Measurements from ENCODE around the gene CACNB2. TPM values are rescaled to one million over a fixed set of nuclear protein-coding genes. Genes with fewer than 3 reads are reported as not detected.
"Not testable (repeated sequence)": the region's sequence is repeated elsewhere in the genome, so short reads cannot be mapped to it uniquely, and the experiment has no call there.

CACNB2 gene
- total RNA-seq, 1 donor from 2014 or later = 0.43 TPM

GRCh38 chr10:18144396-18144795 is 4.2 kb downstream of the CACNB2 start:
- no peak for DNase-seq (ENCODE audit: extremely low spot score, unreplicated experiment)
- H3K27ac Mint-ChIP-seq (ENCODE audit: unreplicated experiment) = no peak overlapping the region
- peaks cover 60% of the 10 kb centered on the region for H3K27me3 Mint-ChIP-seq (ENCODE audit: unreplicated experiment)
- TF ChIP-seq, protein P1, sequence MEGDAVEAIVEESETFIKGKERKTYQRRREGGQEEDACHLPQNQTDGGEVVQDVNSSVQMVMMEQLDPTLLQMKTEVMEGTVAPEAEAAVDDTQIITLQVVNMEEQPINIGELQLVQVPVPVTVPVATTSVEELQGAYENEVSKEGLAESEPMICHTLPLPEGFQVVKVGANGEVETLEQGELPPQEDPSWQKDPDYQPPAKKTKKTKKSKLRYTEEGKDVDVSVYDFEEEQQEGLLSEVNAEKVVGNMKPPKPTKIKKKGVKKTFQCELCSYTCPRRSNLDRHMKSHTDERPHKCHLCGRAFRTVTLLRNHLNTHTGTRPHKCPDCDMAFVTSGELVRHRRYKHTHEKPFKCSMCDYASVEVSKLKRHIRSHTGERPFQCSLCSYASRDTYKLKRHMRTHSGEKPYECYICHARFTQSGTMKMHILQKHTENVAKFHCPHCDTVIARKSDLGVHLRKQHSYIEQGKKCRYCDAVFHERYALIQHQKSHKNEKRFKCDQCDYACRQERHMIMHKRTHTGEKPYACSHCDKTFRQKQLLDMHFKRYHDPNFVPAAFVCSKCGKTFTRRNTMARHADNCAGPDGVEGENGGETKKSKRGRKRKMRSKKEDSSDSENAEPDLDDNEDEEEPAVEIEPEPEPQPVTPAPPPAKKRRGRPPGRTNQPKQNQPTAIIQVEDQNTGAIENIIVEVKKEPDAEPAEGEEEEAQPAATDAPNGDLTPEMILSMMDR (IDR thresholded peaks at IDR 0.05) = no peak
- no peak overlapping the region for H3K4me3 Mint-ChIP-seq (ENCODE audit: unreplicated experiment)
- H3K36me3 Mint-ChIP-seq (ENCODE audit: unreplicated experiment) = no peaks in the 10 kb centered on the region
- peaks cover 12% of the 10 kb centered on the region for H3K4me1 Mint-ChIP-seq (ENCODE audit: unreplicated experiment)
- no peaks in the 10 kb centered on the region for H3K9me3 Mint-ChIP-seq (ENCODE audit: unreplicated experiment)

GRCh38 chr10:18144928-18145327 is 4.7 kb downstream of the CACNB2 start:
- peaks cover 9% of the 10 kb centered on the region for H3K4me1 Mint-ChIP-seq (ENCODE audit: unreplicated experiment)
- H3K4me3 Mint-ChIP-seq (ENCODE audit: unreplicated experiment) = no peak overlapping the region
- DNase-seq (ENCODE audit: extremely low spot score, unreplicated experiment) = no peak
- H3K27me3 Mint-ChIP-seq (ENCODE audit: unreplicated experiment) = peaks cover 60% of the 10 kb centered on the region
- no peaks in the 10 kb centered on the region for H3K36me3 Mint-ChIP-seq (ENCODE audit: unreplicated experiment)
- no peak overlapping the region for H3K27ac Mint-ChIP-seq (ENCODE audit: unreplicated experiment)
- TF ChIP-seq, protein P1 (IDR thresholded peaks at IDR 0.05) = no peak
- no peaks in the 10 kb centered on the region for H3K9me3 Mint-ChIP-seq (ENCODE audit: unreplicated experiment)

- peaks cover 7% of the 10 kb centered on the region for H3K4me1 Mint-ChIP-seq (ENCODE audit: unreplicated experiment)
- H3K27me3 Mint-ChIP-seq (ENCODE audit: unreplicated experiment) = peaks cover 58% of the 10 kb centered on the region
- DNase-seq (ENCODE audit: extremely low spot score, unreplicated experiment) = no peak
- TF ChIP-seq, protein P1 (IDR thresholded peaks at IDR 0.05) = no peak
- no peak overlapping the region for H3K4me3 Mint-ChIP-seq (ENCODE audit: unreplicated experiment)
- no peaks in the 10 kb centered on the region for H3K9me3 Mint-ChIP-seq (ENCODE audit: unreplicated experiment)
- no peak overlapping the region for H3K27ac Mint-ChIP-seq (ENCODE audit: unreplicated experiment)
- H3K36me3 Mint-ChIP-seq (ENCODE audit: unreplicated experiment) = no peaks in the 10 kb centered on the region
These were observed 5.4 kb downstream of the CACNB2 start for GRCh38 chr10:18145652-18146051.

DNA sequence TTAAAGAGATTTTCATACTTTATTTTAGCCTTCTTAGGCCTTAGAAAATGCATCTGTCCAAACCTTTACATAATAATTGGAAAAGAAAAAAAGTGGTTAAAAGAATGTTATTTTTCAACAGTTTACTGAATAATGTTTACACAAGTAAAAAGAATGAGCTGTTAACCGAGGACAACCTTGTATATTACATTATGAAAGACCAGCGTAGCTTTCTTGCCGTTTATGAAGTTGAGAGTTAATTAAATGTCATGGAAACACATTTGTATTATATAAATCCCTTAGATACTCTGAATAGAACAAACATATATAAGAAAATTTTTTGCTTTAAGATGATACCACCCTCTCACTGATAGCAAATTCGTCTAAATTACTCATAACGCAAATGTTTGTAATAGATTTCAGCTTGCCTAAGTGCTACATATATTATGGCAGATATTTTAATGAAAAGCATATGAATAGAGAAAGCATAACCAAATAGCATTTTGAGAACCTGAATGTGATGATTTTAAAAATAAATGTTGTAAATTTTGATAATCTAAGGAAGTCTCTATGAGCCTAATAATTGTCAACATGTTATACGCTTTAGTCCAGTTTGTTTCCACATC is 9.1 kb downstream of the CACNB2 start:
- TF ChIP-seq, protein P1 (IDR thresholded peaks at IDR 0.05) = no peak
- Mint-ChIP-seq H3K4me3 (ENCODE audit: unreplicated experiment) (no peak overlapping the region), H3K9me3 (ENCODE audit: unreplicated experiment) (no peaks in the 10 kb centered on the region), H3K27me3 (ENCODE audit: unreplicated experiment) (peaks cover 36% of the 10 kb centered on the region), H3K27ac (ENCODE audit: unreplicated experiment) (no peak overlapping the region), H3K4me1 (ENCODE audit: unreplicated experiment) (no peaks in the 10 kb centered on the region), H3K36me3 (ENCODE audit: unreplicated experiment) (no peaks in the 10 kb centered on the region)
- DNase-seq (ENCODE audit: extremely low spot score, unreplicated experiment) = no peak

DNA sequence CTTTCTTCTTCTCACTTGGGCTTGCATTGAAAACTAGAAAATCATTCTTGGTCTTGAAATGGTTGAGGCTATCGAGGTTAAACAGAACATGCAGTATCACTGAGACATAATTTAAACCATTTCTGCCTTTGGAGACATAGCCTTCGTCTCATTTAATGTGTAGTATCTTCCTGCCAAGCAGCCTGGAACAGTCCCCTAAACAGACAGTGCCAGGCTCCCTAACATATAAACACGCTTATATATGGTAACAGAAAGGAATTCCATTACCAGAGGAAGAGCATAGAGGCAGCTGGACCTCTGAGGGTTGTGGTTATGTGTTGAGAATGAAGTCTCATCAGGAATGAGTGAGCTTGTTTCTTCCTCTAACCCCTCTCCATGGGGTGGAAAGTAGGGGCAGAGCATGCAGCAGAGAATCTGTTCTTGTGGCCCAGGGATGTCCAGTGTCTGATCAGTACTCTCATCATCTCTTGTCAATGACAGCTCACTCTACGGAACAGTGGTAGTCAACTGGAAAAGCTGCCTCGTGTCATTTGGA is 11.2 kb downstream of the CACNB2 start:
- Mint-ChIP-seq H3K4me1 (ENCODE audit: unreplicated experiment) (no peaks in the 10 kb centered on the region), H3K27me3 (ENCODE audit: unreplicated experiment) (peaks cover 22% of the 10 kb centered on the region), H3K27ac (ENCODE audit: unreplicated experiment) (no peak overlapping the region), H3K36me3 (ENCODE audit: unreplicated experiment) (no peaks in the 10 kb centered on the region), H3K4me3 (ENCODE audit: unreplicated experiment) (no peak overlapping the region), H3K9me3 (ENCODE audit: unreplicated experiment) (no peaks in the 10 kb centered on the region)
- TF ChIP-seq, protein P1 (IDR thresholded peaks at IDR 0.05) = no peak
- DNase-seq (ENCODE audit: extremely low spot score, unreplicated experiment) = no peak

GRCh38 chr10:18153381-18153780 is 13.2 kb downstream of the CACNB2 start:
- H3K9me3 Mint-ChIP-seq (ENCODE audit: unreplicated experiment); H3K4me1 Mint-ChIP-seq (ENCODE audit: unreplicated experiment); H3K4me3 Mint-ChIP-seq (ENCODE audit: unreplicated experiment); H3K27ac Mint-ChIP-seq (ENCODE audit: unreplicated experiment); DNase-seq (ENCODE audit: extremely low spot score, unreplicated experiment); H3K36me3 Mint-ChIP-seq (ENCODE audit: unreplicated experiment): not testable (repeated sequence)
- peaks cover 25% of the 10 kb centered on the region for H3K27me3 Mint-ChIP-seq (ENCODE audit: unreplicated experiment)
